Measurements from ENCODE around the gene WIPI1. TPM values are rescaled to one million over a fixed set of nuclear protein-coding genes. Genes with fewer than 3 reads are reported as not detected.

Gene WIPI1
- total and polyA plus RNA-seq, 2 of the 13 experiments (the other 11 are each of a cell fraction or from before 2014, with no cell fraction given): 29.4 to 141 TPM

- TF ChIP-seq ZNF318 (CRISPR knock-in tag; IDR thresholded peaks at IDR 0.05) (no peak), SMARCC2 (IDR thresholded peaks at IDR 0.05) (no peak), GTF3A (CRISPR knock-in tag; conservative IDR thresholded peaks at IDR 0.05) (no peak), PRDM10 (CRISPR knock-in tag; IDR thresholded peaks at IDR 0.05; ENCODE audit: low read depth) (no peak), ZBTB40 (IDR thresholded peaks at IDR 0.05) (no peak), ZBTB40 (CRISPR knock-in tag; IDR thresholded peaks at IDR 0.05) (no peak)
These were observed 77.3 kb downstream of the WIPI1 start (continued) for GRCh38 chr17:68379692-68380677.

Data from HepG2 (cell line).